Natural killer cell treated with Interleukin-12 subunit alpha and Interleukin-12 subunit beta and Interleukin-15 and Interleukin-18, amount 100 ng/mL, for 72 hours (primary cell): Measurements from ENCODE around the gene FBXO8. TPM values are rescaled to one million over a fixed set of nuclear protein-coding genes. Genes with fewer than 3 reads are reported as not detected.

ENCODE experiments used
- ATAC-seq, 2 donors: fragments of 150-1000 bp; cut with Tn5 transposase in 1 of 2; sonication (Bioruptor Pico), chemical (Tn5 transposase) in 1 of 2; 2 replicates each; pipeline ENCODE4 v1.10.0; 2021
- DNase-seq: peaks from one replicate; pipeline ENCODE4 v3.0.0; 2022; ENCODE audit warnings: low spot score
- H3K27ac Mint-ChIP-seq, 2 donors: 1 replicate in 1 of 2; 2 replicates in 1 of 2; pipeline ENCODE4 v1.8.0; 2022; ENCODE audit warnings: mixed read lengths in 2 of 2, mild to moderate bottlenecking in 1 of 2, moderate library complexity in 1 of 2
- H3K27me3 Mint-ChIP-seq, 2 donors: 1 replicate in 1 of 2; 2 replicates in 1 of 2; pipeline ENCODE4 v1.8.0; 2022; ENCODE audit warnings: mixed read lengths in 2 of 2
- H3K36me3 Mint-ChIP-seq: one replicate; pipeline ENCODE4 v1.8.0; 2022; ENCODE audit warnings: mixed read lengths
- H3K4me1 Mint-ChIP-seq, 2 donors: 1 replicate in 1 of 2; 2 replicates in 1 of 2; pipeline ENCODE4 v1.8.0; 2022; ENCODE audit warnings: low read depth in 2 of 2, mixed read lengths in 2 of 2, mild to moderate bottlenecking in 1 of 2
- H3K4me3 Mint-ChIP-seq: one replicate; pipeline ENCODE4 v1.8.0; 2022; ENCODE audit warnings: mixed read lengths
- H3K9me3 Mint-ChIP-seq: 2 replicates; pipeline ENCODE4 v1.8.0; 2022; ENCODE audit warnings: mixed read lengths
- total RNA-seq, 2 donors: library from RNA; stranded (reverse); gene quantifications; one replicate each; pipeline ENCODE4 v1.2.3, GENCODE V29; 2022

FBXO8 gene
- total RNA-seq, 2 donors from 2014 or later: 11.4 to 21.8 TPM

GRCh38 chr4:174204164-174204831, 79.2 kb downstream of the FBXO8 start:
- H3K27me3 Mint-ChIP-seq: peaks cover 30 to 43% of the 10 kb centered on the region in 2 donors
- no peak overlapping the region for H3K4me3 Mint-ChIP-seq
- no peaks in the 10 kb centered on the region for H3K36me3 Mint-ChIP-seq
- no peaks in the 10 kb centered on the region for H3K4me1 Mint-ChIP-seq
- ATAC-seq (no peak), DNase-seq (no peak)
- no peak overlapping the region for H3K27ac Mint-ChIP-seq
- no peaks in the 10 kb centered on the region for H3K9me3 Mint-ChIP-seq

- ATAC-seq: no peak
- Mint-ChIP-seq H3K27me3 (peaks cover 19 to 33% of the 10 kb centered on the region in 2 donors), H3K27ac (no peak overlapping the region), H3K36me3 (no peaks in the 10 kb centered on the region), H3K4me3 (no peak overlapping the region), H3K4me1 (no peaks in the 10 kb centered on the region), H3K9me3 (no peaks in the 10 kb centered on the region)
- DNase-seq: no peak
Measured at GRCh38 chr4:174201871-174202270, 81.6 kb downstream of the FBXO8 start.

- Mint-ChIP-seq H3K27ac (no peak overlapping the region), H3K9me3 (no peaks in the 10 kb centered on the region), H3K27me3 (peaks cover 9 to 25% of the 10 kb centered on the region in 2 donors), H3K36me3 (no peaks in the 10 kb centered on the region), H3K4me1 (no peaks in the 10 kb centered on the region), H3K4me3 (no peak overlapping the region)
- no peak for DNase-seq
- ATAC-seq: no peak
Measured at GRCh38 chr4:174199735-174200134, 83.7 kb downstream of the FBXO8 start.

GRCh38 chr4:174198828-174199227, 84.6 kb downstream of the FBXO8 start:
- no peak for ATAC-seq
- Mint-ChIP-seq H3K27ac (no peak overlapping the region), H3K27me3 (peaks cover 5 to 18% of the 10 kb centered on the region in 2 donors), H3K4me3 (no peak overlapping the region), H3K4me1 (no peaks in the 10 kb centered on the region), H3K36me3 (no peaks in the 10 kb centered on the region), H3K9me3 (no peaks in the 10 kb centered on the region)
- DNase-seq: no peak

- H3K36me3 Mint-ChIP-seq: no peaks in the 10 kb centered on the region
- no peaks in the 10 kb centered on the region for H3K4me1 Mint-ChIP-seq
- DNase-seq: no peak
- H3K27ac Mint-ChIP-seq: no peak overlapping the region
- no peaks in the 10 kb centered on the region for H3K9me3 Mint-ChIP-seq
- no peak overlapping the region for H3K4me3 Mint-ChIP-seq
- peaks cover 6 to 21% of the 10 kb centered on the region in 2 donors for H3K27me3 Mint-ChIP-seq
- ATAC-seq: no peak
Measured at GRCh38 chr4:174198396-174198795, 85.1 kb downstream of the FBXO8 start.

- Mint-ChIP-seq H3K4me3 (no peak overlapping the region), H3K36me3 (no peaks in the 10 kb centered on the region), H3K27ac (no peak overlapping the region), H3K27me3 (peaks cover 8 to 29% of the 10 kb centered on the region in 2 donors), H3K4me1 (no peaks in the 10 kb centered on the region), H3K9me3 (no peaks in the 10 kb centered on the region)
- DNase-seq (no peak), ATAC-seq (no peak)
Measured at GRCh38 chr4:174193438-174194374, 89.8 kb downstream of the FBXO8 start.

GRCh38 chr4:174192943-174193342, 90.5 kb downstream of the FBXO8 start:
- H3K27me3 Mint-ChIP-seq: peaks cover 8 to 24% of the 10 kb centered on the region in 2 donors
- DNase-seq (no peak), ATAC-seq (no peak)
- H3K9me3 Mint-ChIP-seq: no peaks in the 10 kb centered on the region
- H3K4me3 Mint-ChIP-seq: no peak overlapping the region
- H3K27ac Mint-ChIP-seq: no peak overlapping the region
- H3K4me1 Mint-ChIP-seq: no peaks in the 10 kb centered on the region
- H3K36me3 Mint-ChIP-seq: no peaks in the 10 kb centered on the region

GRCh38 chr4:174190832-174191500, 92.5 kb downstream of the FBXO8 start:
- H3K27ac Mint-ChIP-seq: no peak overlapping the region
- H3K36me3 Mint-ChIP-seq: no peaks in the 10 kb centered on the region
- H3K27me3 Mint-ChIP-seq: peaks cover 12 to 30% of the 10 kb centered on the region in 2 donors
- H3K4me3 Mint-ChIP-seq: no peak overlapping the region
- ATAC-seq (no peak), DNase-seq (no peak)
- no peaks in the 10 kb centered on the region for H3K4me1 Mint-ChIP-seq
- H3K9me3 Mint-ChIP-seq: no peaks in the 10 kb centered on the region

GRCh38 chr4:174189392-174190015, 94.0 kb downstream of the FBXO8 start:
- ATAC-seq (no peak), DNase-seq (no peak)
- H3K27me3 Mint-ChIP-seq: peaks cover 18 to 32% of the 10 kb centered on the region in 2 donors
- no peaks in the 10 kb centered on the region for H3K4me1 Mint-ChIP-seq
- no peaks in the 10 kb centered on the region for H3K9me3 Mint-ChIP-seq
- no peaks in the 10 kb centered on the region for H3K36me3 Mint-ChIP-seq
- no peak overlapping the region for H3K4me3 Mint-ChIP-seq
- no peak overlapping the region for H3K27ac Mint-ChIP-seq

Other genes starting within 250 kb of the FBXO8 start
- 10 to 100 TPM; 14.8 to 17.5 TPM for gene CEP44, start 244 bp upstream of the FBXO8 start, total RNA-seq
- 1 to 10 TPM; 7.3 to 8.2 TPM for gene HPGD, start 238.8 kb upstream of the FBXO8 start, total RNA-seq